HG03066 (cell line): ENCODE measurements around the gene DCANP1.
"Not testable (repeated sequence)": the region's sequence is repeated elsewhere in the genome, so short reads cannot be mapped to it uniquely, and the experiment has no call there.

Experiments
- ATAC-seq: cut with Tn5 transposase; IDR thresholded peaks from one replicate; pipeline ENCODE4 v1.9.1; 2021; ENCODE audit warnings: low read depth; ENCODE audit not compliant: unreplicated experiment

DCANP1 gene

GRCh38 chr5:135447298-135447929, at the start of gene DCANP1:
Gene DCANP1 (minus strand): TSS chr5:135447348. CDS start chr5:135447108, 240 bp downstream.
- no peak for ATAC-seq

GRCh38 chr5:135495531-135495930, 48.4 kb upstream of the DCANP1 start:
- not testable (repeated sequence) for ATAC-seq

GRCh38 chr5:135494196-135494595, 47.0 kb upstream of the DCANP1 start:
- ATAC-seq: no peak

GRCh38 chr5:135493406-135494180, 46.4 kb upstream of the DCANP1 start:
- ATAC-seq: no peak

GRCh38 chr5:135492319-135492626, 45.1 kb upstream of the DCANP1 start:
- no peak for ATAC-seq

GRCh38 chr5:135491552-135492318, 44.6 kb upstream of the DCANP1 start:
- ATAC-seq: no peak

- no peak for ATAC-seq
Measured at GRCh38 chr5:135491038-135491551, 43.9 kb upstream of the DCANP1 start.

GRCh38 chr5:135490245-135491037, 43.3 kb upstream of the DCANP1 start:
- ATAC-seq: no peak

GRCh38 chr5:135489466-135490244, 42.5 kb upstream of the DCANP1 start:
- no peak for ATAC-seq

- no peak for ATAC-seq
Measured at GRCh38 chr5:135488727-135489465, 41.7 kb upstream of the DCANP1 start.

- no peak for ATAC-seq
Measured at GRCh38 chr5:135487839-135488514, 40.8 kb upstream of the DCANP1 start.

- no peak for ATAC-seq
Measured at GRCh38 chr5:135487037-135487395, 39.9 kb upstream of the DCANP1 start.

GRCh38 chr5:135486131-135487036, 39.2 kb upstream of the DCANP1 start:
- no peak for ATAC-seq

GRCh38 chr5:135484674-135485086, 37.5 kb upstream of the DCANP1 start:
- no peak for ATAC-seq

GRCh38 chr5:135483254-135483653, 36.1 kb upstream of the DCANP1 start:
- no peak for ATAC-seq

- no peak for ATAC-seq
Measured at GRCh38 chr5:135482381-135482933, 35.3 kb upstream of the DCANP1 start.

- no peak for ATAC-seq
Measured at GRCh38 chr5:135481909-135482311, 34.8 kb upstream of the DCANP1 start.
